ENCODE measurements around the gene GRIN2A.

The GRIN2A gene

GRCh38 chr16:10126686-10127085 is 55.5 kb downstream of the GRIN2A start:
- H3K27me3 ChIP-seq (ENCODE audit: control insufficient read depth in 1 of 2, insufficient read depth in 2 of 2, low read length in 2 of 2), result no peaks in the 10 kb centered on the region
- H3K4me3 ChIP-seq (ENCODE audit: low read depth in 1 of 2, low read length in 2 of 2), result no peak overlapping the region
- no peaks in the 10 kb centered on the region for H3K9me3 ChIP-seq (ENCODE audit: low read length)
- H3K9ac ChIP-seq (ENCODE audit: low read length), result no peak overlapping the region
- no peak overlapping the region for H3K27ac ChIP-seq (ENCODE audit: low read depth, low read length)
- no peaks in the 10 kb centered on the region for H3K36me3 ChIP-seq (ENCODE audit: insufficient read depth, low read length)
- H3K4me1 ChIP-seq (ENCODE audit: insufficient read depth, low read length), result peaks cover 28% of the 10 kb centered on the region

GRCh38 chr16:10123141-10123540 is 59.1 kb downstream of the GRIN2A start:
- peaks cover 13% of the 10 kb centered on the region for H3K4me1 ChIP-seq (ENCODE audit: insufficient read depth, low read length)
- H3K9ac ChIP-seq (ENCODE audit: low read length), result no peak overlapping the region
- no peaks in the 10 kb centered on the region for H3K9me3 ChIP-seq (ENCODE audit: low read length)
- no peak overlapping the region for H3K4me3 ChIP-seq (ENCODE audit: low read depth in 1 of 2, low read length in 2 of 2)
- H3K27ac ChIP-seq (ENCODE audit: low read depth, low read length), result no peak overlapping the region
- H3K27me3 ChIP-seq (ENCODE audit: control insufficient read depth in 1 of 2, insufficient read depth in 2 of 2, low read length in 2 of 2), result no peaks in the 10 kb centered on the region
- H3K36me3 ChIP-seq (ENCODE audit: insufficient read depth, low read length), result no peaks in the 10 kb centered on the region

- H3K36me3 ChIP-seq (ENCODE audit: insufficient read depth, low read length), result no peaks in the 10 kb centered on the region
- H3K9ac ChIP-seq (ENCODE audit: low read length), result no peak overlapping the region
- no peaks in the 10 kb centered on the region for H3K27me3 ChIP-seq (ENCODE audit: control insufficient read depth in 1 of 2, insufficient read depth in 2 of 2, low read length in 2 of 2)
- H3K4me3 ChIP-seq (ENCODE audit: low read depth in 1 of 2, low read length in 2 of 2), result peak overlapping the region in 1 of 2 donors; percentile 14
- H3K27ac ChIP-seq (ENCODE audit: low read depth, low read length), result peak overlapping the region; percentile 24
- no peaks in the 10 kb centered on the region for H3K9me3 ChIP-seq (ENCODE audit: low read length)
- H3K4me1 ChIP-seq (ENCODE audit: insufficient read depth, low read length), result peaks cover 13% of the 10 kb centered on the region
These were observed 59.7 kb downstream of the GRIN2A start for GRCh38 chr16:10122546-10122945.

DNA sequence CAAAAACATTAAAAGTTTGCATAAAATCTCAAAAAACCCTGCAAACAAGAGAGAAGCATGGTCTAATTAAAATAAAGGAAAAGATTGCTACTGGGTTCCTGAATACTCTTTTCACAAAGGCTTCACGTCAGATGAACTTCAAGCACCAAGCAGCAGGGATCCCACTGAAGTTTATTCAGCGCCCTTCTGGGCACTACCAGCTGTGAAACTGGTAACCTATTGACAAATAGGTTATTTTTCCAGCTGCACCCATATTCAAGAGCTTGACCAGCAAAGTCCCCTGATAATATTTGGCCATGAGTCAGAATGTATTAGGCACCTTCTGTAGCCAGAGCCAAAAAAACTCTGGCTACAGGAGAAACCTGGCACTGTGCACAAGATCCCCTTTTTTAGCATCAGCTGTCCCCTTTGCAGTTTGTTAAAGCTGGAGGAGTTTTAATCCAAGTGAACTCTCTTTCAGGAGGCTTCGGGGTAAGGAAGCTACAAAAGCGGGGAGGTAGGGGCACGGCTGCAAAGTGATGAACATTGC is 60.3 kb downstream of the GRIN2A start:
- Histone ChIP-seq H3K27me3 (ENCODE audit: control insufficient read depth in 1 of 2, insufficient read depth in 2 of 2, low read length in 2 of 2) (no peaks in the 10 kb centered on the region), H3K4me1 (ENCODE audit: insufficient read depth, low read length) (peaks cover 13% of the 10 kb centered on the region), H3K36me3 (ENCODE audit: insufficient read depth, low read length) (no peaks in the 10 kb centered on the region), H3K27ac (ENCODE audit: low read depth, low read length) (peak overlapping the region; percentile 24), H3K4me3 (ENCODE audit: low read depth in 1 of 2, low read length in 2 of 2) (peak overlapping the region in 1 of 2 donors; percentile 14), H3K9ac (ENCODE audit: low read length) (no peak overlapping the region), H3K9me3 (ENCODE audit: low read length) (no peaks in the 10 kb centered on the region)

DNA sequence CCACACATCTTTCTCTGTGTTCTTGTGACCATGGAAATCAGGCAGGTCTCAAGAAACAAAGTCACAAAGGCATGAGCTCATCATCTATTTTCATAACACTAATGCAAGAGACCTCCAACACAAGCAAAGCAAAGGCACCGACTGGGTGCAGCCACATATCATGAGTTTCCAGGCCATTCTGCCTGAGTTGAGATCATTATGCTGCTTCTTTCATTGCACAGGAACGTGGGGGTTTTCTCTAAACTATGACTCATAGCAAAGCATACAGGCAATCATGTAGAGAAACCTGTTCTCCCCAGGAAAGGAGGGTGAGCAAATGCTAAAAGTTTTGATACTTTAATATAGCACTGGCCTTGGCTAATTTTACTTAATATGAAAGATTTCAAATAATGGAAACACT is 60.7 kb downstream of the GRIN2A start:
- no peak overlapping the region for H3K9ac ChIP-seq (ENCODE audit: low read length)
- peaks cover 13% of the 10 kb centered on the region for H3K4me1 ChIP-seq (ENCODE audit: insufficient read depth, low read length)
- no peaks in the 10 kb centered on the region for H3K27me3 ChIP-seq (ENCODE audit: control insufficient read depth in 1 of 2, insufficient read depth in 2 of 2, low read length in 2 of 2)
- H3K9me3 ChIP-seq (ENCODE audit: low read length), result no peaks in the 10 kb centered on the region
- H3K4me3 ChIP-seq (ENCODE audit: low read depth in 1 of 2, low read length in 2 of 2), result no peak overlapping the region
- peak overlapping the region; percentile 48 for H3K27ac ChIP-seq (ENCODE audit: low read depth, low read length)
- H3K36me3 ChIP-seq (ENCODE audit: insufficient read depth, low read length), result no peaks in the 10 kb centered on the region

DNA sequence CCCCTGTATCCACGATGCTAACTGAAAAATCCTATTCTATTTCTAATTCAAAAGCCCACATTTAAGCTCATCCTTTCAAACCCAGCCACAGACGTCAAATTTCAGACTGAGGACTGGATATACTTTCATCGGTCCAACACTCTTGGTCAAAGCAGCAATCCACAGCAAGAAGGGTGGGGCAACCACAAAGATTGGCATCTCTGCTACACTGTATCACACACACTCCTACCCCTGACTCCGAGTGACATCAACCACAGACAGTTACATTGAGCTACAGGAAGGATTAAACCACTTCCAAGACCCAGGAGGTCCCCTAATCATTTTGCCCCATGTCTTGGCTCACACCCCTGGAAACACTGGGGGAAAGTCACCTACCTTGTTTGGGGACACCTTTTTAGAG is 61.3 kb downstream of the GRIN2A start:
- H3K9ac ChIP-seq (ENCODE audit: low read length), result no peak overlapping the region
- H3K4me1 ChIP-seq (ENCODE audit: insufficient read depth, low read length), result peaks cover 13% of the 10 kb centered on the region
- H3K27me3 ChIP-seq (ENCODE audit: control insufficient read depth in 1 of 2, insufficient read depth in 2 of 2, low read length in 2 of 2), result no peaks in the 10 kb centered on the region
- no peaks in the 10 kb centered on the region for H3K9me3 ChIP-seq (ENCODE audit: low read length)
- peak overlapping the region; percentile 48 for H3K27ac ChIP-seq (ENCODE audit: low read depth, low read length)
- H3K4me3 ChIP-seq (ENCODE audit: low read depth in 1 of 2, low read length in 2 of 2), result no peak overlapping the region
- no peaks in the 10 kb centered on the region for H3K36me3 ChIP-seq (ENCODE audit: insufficient read depth, low read length)

DNA sequence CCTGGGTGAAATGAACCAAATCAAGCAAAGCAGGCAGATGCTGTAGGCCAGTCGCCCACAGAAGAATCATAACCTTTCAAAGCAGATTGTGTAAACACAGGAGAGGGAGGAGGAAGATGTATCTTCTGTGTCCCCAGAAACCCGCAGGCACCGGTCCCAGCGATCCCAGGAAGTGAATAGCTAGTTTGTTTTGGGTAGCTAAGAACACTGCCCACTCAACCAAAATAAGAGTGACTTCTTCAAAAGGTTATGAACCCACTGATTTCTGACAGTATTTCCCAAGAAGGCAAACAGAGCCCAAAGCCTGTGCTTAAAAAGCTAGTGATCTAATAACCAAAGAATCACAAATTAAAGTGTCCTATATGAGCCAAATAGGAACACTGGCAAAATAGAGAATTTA is 67.8 kb downstream of the GRIN2A start:
- Histone ChIP-seq H3K4me3 (ENCODE audit: low read depth in 1 of 2, low read length in 2 of 2) (peak overlapping the region in 1 of 2 donors; percentile 4), H3K4me1 (ENCODE audit: insufficient read depth, low read length) (peaks cover 17% of the 10 kb centered on the region), H3K9ac (ENCODE audit: low read length) (no peak overlapping the region), H3K9me3 (ENCODE audit: low read length) (no peaks in the 10 kb centered on the region), H3K27ac (ENCODE audit: low read depth, low read length) (peak overlapping the region; percentile 49), H3K27me3 (ENCODE audit: control insufficient read depth in 1 of 2, insufficient read depth in 2 of 2, low read length in 2 of 2) (no peaks in the 10 kb centered on the region), H3K36me3 (ENCODE audit: insufficient read depth, low read length) (no peaks in the 10 kb centered on the region)

DNA sequence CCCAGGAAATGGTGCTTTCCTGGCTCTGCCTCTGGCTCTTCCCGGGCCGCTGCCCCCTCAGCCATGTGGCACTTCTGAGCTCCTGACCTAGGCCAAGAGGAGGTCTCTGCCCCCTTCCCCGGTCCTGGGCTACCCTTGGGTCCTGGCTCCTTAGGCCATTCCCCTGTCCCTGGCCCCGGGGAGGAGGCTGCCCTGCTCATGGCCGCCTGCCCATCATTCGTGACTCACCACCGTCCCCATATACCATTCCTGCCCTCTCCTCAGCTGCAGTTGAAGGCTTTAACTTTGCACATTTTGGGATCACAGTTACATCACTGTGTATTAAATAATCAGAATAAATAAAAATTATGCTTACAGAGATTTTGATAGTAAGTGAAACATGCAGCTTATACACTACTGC is 69.0 kb downstream of the GRIN2A start:
- Histone ChIP-seq H3K4me3 (ENCODE audit: low read depth in 1 of 2, low read length in 2 of 2) (no peak overlapping the region), H3K9me3 (ENCODE audit: low read length) (no peaks in the 10 kb centered on the region), H3K9ac (ENCODE audit: low read length) (no peak overlapping the region), H3K36me3 (ENCODE audit: insufficient read depth, low read length) (no peaks in the 10 kb centered on the region), H3K27ac (ENCODE audit: low read depth, low read length) (no peak overlapping the region), H3K27me3 (ENCODE audit: control insufficient read depth in 1 of 2, insufficient read depth in 2 of 2, low read length in 2 of 2) (no peaks in the 10 kb centered on the region), H3K4me1 (ENCODE audit: insufficient read depth, low read length) (peaks cover 17% of the 10 kb centered on the region)

GRCh38 chr16:10112021-10112420 is 70.2 kb downstream of the GRIN2A start:
- H3K27ac ChIP-seq (ENCODE audit: low read depth, low read length), result no peak overlapping the region
- H3K9ac ChIP-seq (ENCODE audit: low read length), result no peak overlapping the region
- no peaks in the 10 kb centered on the region for H3K27me3 ChIP-seq (ENCODE audit: control insufficient read depth in 1 of 2, insufficient read depth in 2 of 2, low read length in 2 of 2)
- no peaks in the 10 kb centered on the region for H3K9me3 ChIP-seq (ENCODE audit: low read length)
- no peaks in the 10 kb centered on the region for H3K36me3 ChIP-seq (ENCODE audit: insufficient read depth, low read length)
- H3K4me1 ChIP-seq (ENCODE audit: insufficient read depth, low read length), result peaks cover 17% of the 10 kb centered on the region
- H3K4me3 ChIP-seq (ENCODE audit: low read depth in 1 of 2, low read length in 2 of 2), result no peak overlapping the region

- Histone ChIP-seq H3K27me3 (ENCODE audit: control insufficient read depth in 1 of 2, insufficient read depth in 2 of 2, low read length in 2 of 2) (no peaks in the 10 kb centered on the region), H3K36me3 (ENCODE audit: insufficient read depth, low read length) (no peaks in the 10 kb centered on the region), H3K9ac (ENCODE audit: low read length) (no peak overlapping the region), H3K4me1 (ENCODE audit: insufficient read depth, low read length) (peaks cover 17% of the 10 kb centered on the region), H3K9me3 (ENCODE audit: low read length) (no peaks in the 10 kb centered on the region), H3K27ac (ENCODE audit: low read depth, low read length) (no peak overlapping the region), H3K4me3 (ENCODE audit: low read depth in 1 of 2, low read length in 2 of 2) (no peak overlapping the region)
These were observed 71.0 kb downstream of the GRIN2A start for GRCh38 chr16:10111156-10111761.

DNA sequence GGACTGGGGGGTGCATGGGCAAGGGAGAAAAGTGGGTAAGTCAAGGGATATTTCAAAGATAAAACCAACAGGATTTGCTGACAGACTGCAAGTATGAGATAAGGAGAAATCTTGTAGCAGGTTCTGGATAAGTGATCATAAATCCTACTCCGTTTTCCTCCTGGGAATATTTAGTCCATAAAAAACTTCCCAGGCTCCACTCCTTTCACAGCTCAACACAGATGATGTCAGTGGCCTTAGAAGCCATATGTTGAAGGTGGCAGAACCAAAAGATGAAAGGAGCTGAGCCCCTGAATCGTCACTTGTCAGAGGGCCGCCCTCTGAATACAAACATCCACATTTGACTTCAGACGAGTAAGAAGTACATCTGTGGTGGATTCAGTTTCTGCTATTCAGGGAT is 71.7 kb downstream of the GRIN2A start:
- no peak overlapping the region for H3K4me3 ChIP-seq (ENCODE audit: low read depth in 1 of 2, low read length in 2 of 2)
- no peaks in the 10 kb centered on the region for H3K36me3 ChIP-seq (ENCODE audit: insufficient read depth, low read length)
- H3K9me3 ChIP-seq (ENCODE audit: low read length), result no peaks in the 10 kb centered on the region
- H3K27ac ChIP-seq (ENCODE audit: low read depth, low read length), result no peak overlapping the region
- no peaks in the 10 kb centered on the region for H3K27me3 ChIP-seq (ENCODE audit: control insufficient read depth in 1 of 2, insufficient read depth in 2 of 2, low read length in 2 of 2)
- no peak overlapping the region for H3K9ac ChIP-seq (ENCODE audit: low read length)
- peaks cover 17% of the 10 kb centered on the region for H3K4me1 ChIP-seq (ENCODE audit: insufficient read depth, low read length)

- H3K9ac ChIP-seq (ENCODE audit: low read length), result no peak overlapping the region
- no peaks in the 10 kb centered on the region for H3K4me1 ChIP-seq (ENCODE audit: insufficient read depth, low read length)
- no peaks in the 10 kb centered on the region for H3K27me3 ChIP-seq (ENCODE audit: control insufficient read depth in 1 of 2, insufficient read depth in 2 of 2, low read length in 2 of 2)
- no peaks in the 10 kb centered on the region for H3K9me3 ChIP-seq (ENCODE audit: low read length)
- H3K4me3 ChIP-seq (ENCODE audit: low read depth in 1 of 2, low read length in 2 of 2), result no peak overlapping the region
- no peaks in the 10 kb centered on the region for H3K36me3 ChIP-seq (ENCODE audit: insufficient read depth, low read length)
- no peak overlapping the region for H3K27ac ChIP-seq (ENCODE audit: low read depth, low read length)
These were observed 75.1 kb downstream of the GRIN2A start for GRCh38 chr16:10107081-10107480.
